HG03045 (cell line): ENCODE measurements around the gene IL1RN.
"Not testable (repeated sequence)": the region's sequence is repeated elsewhere in the genome, so short reads cannot be mapped to it uniquely, and the experiment has no call there.

Experiments
- ATAC-seq: cut with Tn5 transposase; IDR thresholded peaks from one replicate; pipeline ENCODE4 v1.9.1; 2021; ENCODE audit warnings: mild to moderate bottlenecking, moderate library complexity; ENCODE audit not compliant: unreplicated experiment

The IL1RN gene

DNA sequence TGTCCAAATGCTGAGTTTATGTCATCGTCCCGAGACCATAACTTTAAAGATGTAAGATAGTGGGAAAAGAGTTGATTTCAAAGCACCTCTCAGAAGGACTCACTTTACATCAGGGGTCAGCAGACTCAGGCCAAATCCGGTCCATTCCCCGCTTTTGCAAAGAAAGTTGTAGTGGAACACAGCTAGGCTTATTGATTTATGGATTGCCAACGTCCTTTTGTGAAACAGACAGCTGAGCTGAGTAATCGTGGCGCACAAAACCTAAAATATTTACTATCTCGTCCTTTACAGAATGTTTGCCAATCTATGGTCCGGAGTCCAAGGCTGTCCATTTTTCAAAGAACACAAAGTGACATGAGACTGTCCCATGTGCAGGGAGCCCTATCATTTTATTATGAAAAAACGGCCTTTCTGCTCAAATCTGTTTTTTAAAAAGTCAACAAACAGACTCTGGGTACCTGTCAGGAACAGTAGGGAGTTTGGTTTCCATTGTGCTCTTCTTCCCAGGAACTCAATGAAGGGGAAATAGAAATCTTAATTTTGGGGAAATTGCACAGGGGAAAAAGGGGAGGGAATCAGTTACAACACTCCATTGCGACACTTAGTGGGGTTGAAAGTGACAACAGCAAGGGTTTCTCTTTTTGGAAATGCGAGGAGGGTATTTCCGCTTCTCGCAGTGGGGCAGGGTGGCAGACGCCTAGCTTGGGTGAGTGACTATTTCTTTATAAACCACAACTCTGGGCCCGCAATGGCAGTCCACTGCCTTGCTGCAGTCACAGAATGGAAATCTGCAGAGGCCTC, at the start of gene IL1RN:
Gene IL1RN, plus strand, starts transcription at position 754 of the 801 bp plus-strand sequence. Its CDS starts 27 bp downstream, at position 781.
- no peak for ATAC-seq

DNA sequence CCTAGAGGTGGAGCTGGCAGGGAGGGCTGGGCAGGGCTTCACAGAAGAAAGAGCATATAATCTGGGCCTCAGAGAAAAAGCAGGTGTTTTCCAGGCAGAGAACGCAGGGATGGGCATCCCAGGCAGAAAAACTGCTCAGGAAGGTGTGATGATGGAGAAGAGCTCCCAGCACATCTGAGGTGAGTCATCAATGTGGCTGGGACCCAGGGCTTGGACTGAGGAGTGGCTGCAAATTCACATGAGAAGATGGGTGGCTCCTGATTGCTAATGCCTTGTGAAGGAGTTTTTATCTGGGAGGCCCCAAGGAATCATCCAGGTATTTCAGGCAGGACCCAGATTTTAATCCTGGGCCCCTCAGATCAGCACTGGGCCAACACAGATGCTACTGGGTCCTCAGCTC, 49.5 kb upstream of the IL1RN start:
- no peak for ATAC-seq

GRCh38 chr2:113078350-113078839, 49.0 kb upstream of the IL1RN start:
- no peak for ATAC-seq

GRCh38 chr2:113079131-113079530, 48.3 kb upstream of the IL1RN start:
- ATAC-seq: no peak

DNA sequence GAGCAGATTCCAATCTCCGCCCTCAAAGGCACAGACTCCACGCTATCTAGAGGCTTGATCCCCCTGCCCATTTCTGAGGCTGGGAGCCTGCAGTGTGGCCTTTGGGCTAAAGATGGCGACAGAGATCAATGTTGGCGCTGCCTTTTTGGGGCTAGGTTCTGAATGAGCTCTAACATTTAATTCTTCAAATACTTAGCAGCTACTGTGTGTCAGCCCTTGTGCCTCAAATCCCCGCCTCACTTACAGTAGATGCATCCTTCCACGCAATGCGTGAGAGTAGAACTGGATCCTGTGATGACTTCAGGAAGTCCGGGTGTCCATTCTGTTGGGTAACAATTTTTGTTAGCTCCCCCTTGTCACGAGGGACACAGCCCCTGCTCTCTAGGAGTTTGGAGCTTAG, 47.3 kb upstream of the IL1RN start:
- ATAC-seq: no peak

GRCh38 chr2:113081488-113082210, 45.7 kb upstream of the IL1RN start:
- no peak for ATAC-seq

DNA sequence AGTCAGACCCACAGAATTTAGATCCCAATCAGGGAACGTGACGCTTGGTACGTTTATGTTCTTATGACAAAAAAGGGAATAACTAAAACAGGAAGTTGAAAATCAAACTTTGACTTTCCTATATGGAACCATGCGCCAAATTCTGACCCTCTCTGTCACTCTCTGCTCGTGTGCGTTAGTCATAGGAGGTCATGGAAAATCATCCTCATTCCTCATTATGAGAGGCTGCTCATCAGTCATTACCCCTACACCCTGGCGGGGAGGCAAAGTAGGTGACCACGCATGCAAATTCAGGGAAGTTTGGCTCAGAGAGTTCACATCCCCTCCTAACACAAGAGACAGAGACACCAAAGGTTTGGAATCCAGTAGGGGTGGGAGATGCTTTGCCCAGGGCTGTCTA, 44.1 kb upstream of the IL1RN start:
- no peak for ATAC-seq

- ATAC-seq: no peak
These were observed 43.0 kb upstream of the IL1RN start for GRCh38 chr2:113084249-113085000.

- ATAC-seq: no peak
These were observed 41.9 kb upstream of the IL1RN start for GRCh38 chr2:113085542-113085941.

DNA sequence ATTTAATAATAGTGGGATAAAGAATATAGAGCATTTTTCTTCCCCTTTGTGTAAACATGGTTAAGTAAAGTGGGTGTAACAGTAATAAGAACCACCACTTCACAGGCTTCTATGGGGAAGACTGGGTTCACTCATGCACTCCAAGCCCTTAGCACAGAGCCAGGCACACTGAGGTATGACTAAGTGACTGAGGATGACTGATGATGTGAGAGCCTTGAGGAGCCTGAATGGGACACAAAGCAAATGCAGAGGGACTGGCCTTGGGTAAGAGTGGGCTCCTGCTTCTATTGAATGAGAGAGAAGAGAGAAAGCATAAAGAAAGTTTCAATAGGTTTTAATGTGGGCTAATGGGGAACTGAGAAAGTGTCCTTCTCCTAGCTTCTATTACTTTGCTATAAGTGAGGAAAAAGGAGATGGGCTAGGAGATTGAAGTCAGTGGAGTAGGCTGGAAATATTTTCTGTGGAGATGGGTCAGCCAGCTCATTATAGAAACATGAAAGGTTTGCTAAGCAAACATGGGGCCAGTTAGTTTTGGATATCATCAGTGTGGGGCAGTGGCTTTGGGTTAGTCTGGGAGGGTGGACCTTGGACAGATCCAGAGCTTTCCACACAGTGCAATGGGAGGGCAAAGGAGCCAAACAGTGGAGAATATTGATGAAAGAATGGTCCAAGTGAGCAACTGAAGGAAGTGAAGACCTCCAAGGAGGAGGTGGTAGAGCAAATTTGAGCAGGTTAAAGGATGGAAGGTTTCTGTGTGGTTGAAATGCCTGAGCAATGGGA, 39.0 kb upstream of the IL1RN start:
- ATAC-seq: no peak

DNA sequence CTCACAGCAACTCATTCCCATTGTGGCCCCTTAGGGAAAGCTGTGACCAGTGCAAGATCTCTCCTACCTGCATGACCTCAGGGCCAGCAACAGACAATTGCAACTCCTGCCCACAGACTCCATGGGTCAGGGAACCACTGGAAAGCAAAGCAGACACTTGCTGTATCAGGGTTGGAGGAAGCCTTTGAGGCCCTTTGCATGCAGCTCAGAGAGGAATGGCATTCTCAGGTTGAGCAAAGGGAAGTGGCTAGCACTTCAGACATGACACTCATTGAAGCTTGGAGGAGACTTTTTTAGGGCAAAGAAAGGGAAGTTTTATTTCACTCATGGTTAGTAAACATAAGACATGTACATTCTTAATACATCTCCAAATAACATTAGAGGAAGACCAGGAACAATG, 37.5 kb upstream of the IL1RN start:
- no peak for ATAC-seq

- ATAC-seq: no peak
These were observed 36.0 kb upstream of the IL1RN start for GRCh38 chr2:113091231-113091896.

DNA sequence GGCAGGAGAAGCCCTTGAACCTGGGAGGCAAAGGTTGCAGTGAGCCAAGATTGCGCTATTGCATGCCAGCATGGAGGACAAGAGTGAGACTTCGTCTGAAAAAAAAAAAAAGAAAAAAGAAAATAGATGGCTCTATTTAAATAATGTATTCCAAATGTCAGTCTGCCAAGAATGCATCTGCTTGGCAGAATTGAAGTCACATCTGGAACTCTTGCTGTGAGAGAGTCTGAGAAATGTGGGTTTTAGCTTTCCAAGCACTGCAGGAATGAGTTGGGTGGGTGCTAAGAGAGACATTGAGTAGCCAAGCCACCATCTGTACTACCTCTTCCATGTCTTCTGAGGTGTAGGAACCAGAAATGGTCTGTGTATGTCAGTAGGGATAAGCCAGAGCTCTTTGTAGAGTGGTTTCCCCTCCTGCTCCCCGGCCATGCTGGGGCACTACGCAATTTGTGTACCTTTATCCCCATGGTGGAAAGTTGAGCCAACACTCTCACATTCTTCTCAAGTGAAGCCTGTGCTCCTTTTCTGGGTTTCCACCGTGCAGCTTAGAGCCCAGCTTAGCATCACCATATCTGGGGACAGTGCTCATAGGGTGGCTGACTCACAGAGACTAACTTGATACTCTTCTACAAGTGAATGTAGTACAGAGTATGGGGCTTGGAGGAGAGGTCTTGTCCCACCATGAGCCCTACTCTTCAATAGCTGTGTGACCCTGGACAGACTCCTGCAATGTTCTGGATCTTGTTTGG, 34.4 kb upstream of the IL1RN start:
- ATAC-seq: no peak

DNA sequence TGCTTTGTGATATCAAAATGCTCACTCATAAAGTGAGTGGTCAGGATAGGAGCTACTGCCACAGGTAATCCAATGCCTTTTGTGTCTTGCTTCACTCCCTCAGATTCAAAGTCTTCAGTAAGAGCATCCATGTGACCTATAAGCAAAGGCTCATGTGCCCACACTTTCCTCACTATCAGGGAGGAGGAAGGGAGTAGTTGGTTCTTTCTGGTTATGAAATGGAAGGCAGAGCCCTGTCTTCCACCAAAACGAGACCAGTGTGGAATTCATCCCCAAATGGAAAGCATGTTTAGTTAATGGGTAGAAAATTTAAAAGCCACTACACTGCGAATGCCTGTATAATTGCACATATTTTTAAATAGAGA, 33.8 kb upstream of the IL1RN start:
- ATAC-seq: no peak

GRCh38 chr2:113096306-113096705, 31.1 kb upstream of the IL1RN start:
- ATAC-seq: not testable (repeated sequence)

- not testable (repeated sequence) for ATAC-seq
These were observed 30.4 kb upstream of the IL1RN start for GRCh38 chr2:113096842-113097618.

- ATAC-seq: no peak
These were observed 29.4 kb upstream of the IL1RN start for GRCh38 chr2:113098041-113098440.

- ATAC-seq: no peak
These were observed 28.9 kb upstream of the IL1RN start for GRCh38 chr2:113098532-113098931.

GRCh38 chr2:113102133-113102532, 25.3 kb upstream of the IL1RN start:
- no peak for ATAC-seq
